AG04450 (cell line): ENCODE results near the gene CREB5. TPM values are rescaled to one million over a fixed set of nuclear protein-coding genes. Genes with fewer than 3 reads are reported as not detected.
"Not testable (repeated sequence)": the region's sequence is repeated elsewhere in the genome, so short reads cannot be mapped to it uniquely, and the experiment has no call there.

ENCODE experiments used
- CTCF ChIA-PET: fragments of 300-600, 350-600 bp; formaldehyde crosslinking; extraction: SDS; loops from one replicate; lab custom pipeline; 2022; ENCODE audit warnings: antibody characterized with exemption, inconsistent platforms; lab: Charles Lee
- POLR2A ChIA-PET: fragments of 350-600 bp; formaldehyde crosslinking; extraction: SDS; loops from one replicate; lab custom pipeline; 2021; ENCODE audit warnings: antibody characterized with exemption, inconsistent platforms; lab: Yijun Ruan, JAX
- DNase-seq: peaks from one replicate; pipeline ENCODE4 v3.0.0-alpha.2; 2011; ENCODE audit warnings: low read depth, low spot score
- H3K27ac ChIP-seq: one replicate; pipeline ENCODE4 v1.5.1; 2012; ENCODE audit warnings: low read depth, low read length, control low read depth
- H3K27me3 ChIP-seq: one replicate; pipeline ENCODE4 v1.6.0; 2012; ENCODE audit warnings: low read length; ENCODE audit not compliant: control insufficient read depth, insufficient read depth
- H3K4me3 ChIP-seq: 2 replicates; pipeline ENCODE4 v1.5.1; 2011; ENCODE audit warnings: mild to moderate bottlenecking, low read depth, low read length, control low read depth
- H3K9me3 ChIP-seq: 2 replicates; pipeline ENCODE4 v1.5.1; 2012; ENCODE audit warnings: low read length; ENCODE audit not compliant: control insufficient read depth, insufficient read depth
- polyA plus RNA-seq: library from polyadenylated mRNA; depleted of rRNA; stranded (reverse); fragments of >200 nt; gene quantifications from 2 replicates; pipeline ENCODE4 v1.2.3, GENCODE V29; 2011
- TF ChIP-seq, protein P1 (sequence below): IDR thresholded peaks from 2 replicates; pipeline ENCODE4 v1.5.1; 2011; ENCODE audit warnings: low read depth, low read length, control low read depth, inconsistent platforms

The CREB5 gene
- polyA plus RNA-seq, 1 experiment: 22.1 TPM

DNA sequence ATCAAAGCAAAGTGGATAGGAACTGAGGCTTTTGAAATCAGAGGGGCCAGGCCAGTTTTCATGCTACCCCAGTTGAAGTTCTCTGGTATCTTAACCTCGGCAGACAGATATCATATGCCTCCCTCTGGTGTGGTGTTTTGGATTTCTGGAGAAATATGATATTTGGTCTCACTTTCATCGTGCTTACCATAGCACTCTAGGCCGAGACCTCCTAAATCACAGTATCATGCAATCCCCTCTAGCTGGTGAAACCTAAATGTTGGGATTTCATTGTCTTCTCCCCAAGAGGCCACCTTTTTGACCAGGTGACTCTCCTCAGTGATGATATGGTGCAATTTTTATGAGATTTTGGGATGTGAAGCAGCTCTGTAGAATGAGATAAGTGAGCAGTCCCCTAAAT, 183.5 kb downstream of the CREB5 start:
- TF ChIP-seq, protein P1, sequence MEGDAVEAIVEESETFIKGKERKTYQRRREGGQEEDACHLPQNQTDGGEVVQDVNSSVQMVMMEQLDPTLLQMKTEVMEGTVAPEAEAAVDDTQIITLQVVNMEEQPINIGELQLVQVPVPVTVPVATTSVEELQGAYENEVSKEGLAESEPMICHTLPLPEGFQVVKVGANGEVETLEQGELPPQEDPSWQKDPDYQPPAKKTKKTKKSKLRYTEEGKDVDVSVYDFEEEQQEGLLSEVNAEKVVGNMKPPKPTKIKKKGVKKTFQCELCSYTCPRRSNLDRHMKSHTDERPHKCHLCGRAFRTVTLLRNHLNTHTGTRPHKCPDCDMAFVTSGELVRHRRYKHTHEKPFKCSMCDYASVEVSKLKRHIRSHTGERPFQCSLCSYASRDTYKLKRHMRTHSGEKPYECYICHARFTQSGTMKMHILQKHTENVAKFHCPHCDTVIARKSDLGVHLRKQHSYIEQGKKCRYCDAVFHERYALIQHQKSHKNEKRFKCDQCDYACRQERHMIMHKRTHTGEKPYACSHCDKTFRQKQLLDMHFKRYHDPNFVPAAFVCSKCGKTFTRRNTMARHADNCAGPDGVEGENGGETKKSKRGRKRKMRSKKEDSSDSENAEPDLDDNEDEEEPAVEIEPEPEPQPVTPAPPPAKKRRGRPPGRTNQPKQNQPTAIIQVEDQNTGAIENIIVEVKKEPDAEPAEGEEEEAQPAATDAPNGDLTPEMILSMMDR: no peak
- H3K27ac ChIP-seq: no peak overlapping the region
- DNase-seq: no peak
- no peaks in the 10 kb centered on the region for H3K9me3 ChIP-seq
- H3K27me3 ChIP-seq: no peaks in the 10 kb centered on the region
- CTCF ChIA-PET: no interaction called here
- no peak overlapping the region for H3K4me3 ChIP-seq
- POLR2A ChIA-PET: no interaction called here

DNA sequence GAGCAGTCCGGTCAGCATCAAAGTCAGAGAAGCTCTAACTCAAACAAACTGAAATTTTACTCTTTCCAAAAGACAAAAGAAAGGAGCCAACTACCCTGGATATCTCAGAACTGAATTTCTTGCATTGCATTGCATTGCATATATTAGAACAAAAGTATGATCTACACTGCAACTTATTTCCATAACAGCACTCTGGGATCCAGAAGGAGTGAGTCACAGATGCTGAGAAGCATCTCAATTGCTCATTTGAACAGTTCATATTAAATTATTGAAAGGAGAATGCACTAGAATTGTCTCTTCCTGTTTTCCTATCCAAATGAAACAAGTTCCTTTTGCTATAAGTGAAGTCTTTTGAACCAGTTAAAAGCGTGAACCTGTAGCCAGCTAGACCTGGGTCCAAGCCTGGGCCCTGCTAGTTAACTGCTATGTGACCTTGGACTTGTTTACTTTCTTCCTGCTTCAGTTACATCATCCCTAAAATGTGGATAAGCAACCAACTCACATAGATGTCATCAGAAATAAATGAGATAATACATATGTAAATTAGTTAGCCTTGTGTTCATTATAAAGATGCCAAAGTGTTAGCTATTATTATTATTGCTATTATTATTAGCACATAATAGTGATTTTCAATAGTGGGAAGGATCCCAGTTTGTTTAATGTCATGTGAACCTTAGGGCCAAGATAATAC, 184.1 kb downstream of the CREB5 start:
- no peak overlapping the region for H3K4me3 ChIP-seq

DNA sequence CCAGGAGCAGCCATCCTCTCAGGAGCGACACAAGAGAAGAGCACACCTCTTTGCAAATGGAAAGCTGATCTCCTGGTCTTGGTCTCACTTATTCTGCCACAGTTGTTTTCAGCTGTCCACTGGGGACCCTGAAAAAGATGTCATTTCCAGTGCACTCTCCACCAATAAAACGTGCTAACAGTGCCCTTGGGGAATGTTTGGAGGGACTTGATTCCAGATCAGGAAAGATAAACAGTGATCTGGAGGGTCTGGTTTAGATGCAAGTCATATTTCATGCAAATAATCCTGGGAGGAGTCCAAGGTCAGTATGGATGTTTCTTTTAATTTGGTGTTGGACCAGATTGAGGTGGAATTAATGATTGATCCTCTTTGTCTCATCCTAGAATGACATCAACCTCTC, 185.0 kb downstream of the CREB5 start:
- H3K27ac ChIP-seq: no peak overlapping the region
- no peak for DNase-seq
- H3K27me3 ChIP-seq: no peaks in the 10 kb centered on the region
- no peak overlapping the region for H3K4me3 ChIP-seq
- CTCF ChIA-PET: no interaction called here
- TF ChIP-seq, protein P1: no peak
- no peaks in the 10 kb centered on the region for H3K9me3 ChIP-seq
- POLR2A ChIA-PET: no interaction called here

More for the DNA sequence above, 184.1 kb downstream of the CREB5 start:
- no peaks in the 10 kb centered on the region for H3K9me3 ChIP-seq
- no peaks in the 10 kb centered on the region for H3K27me3 ChIP-seq
- DNase-seq: no peak
- POLR2A ChIA-PET: no interaction called here
- CTCF ChIA-PET: no interaction called here
- H3K27ac ChIP-seq: no peak overlapping the region
- TF ChIP-seq, protein P1: no peak

DNA sequence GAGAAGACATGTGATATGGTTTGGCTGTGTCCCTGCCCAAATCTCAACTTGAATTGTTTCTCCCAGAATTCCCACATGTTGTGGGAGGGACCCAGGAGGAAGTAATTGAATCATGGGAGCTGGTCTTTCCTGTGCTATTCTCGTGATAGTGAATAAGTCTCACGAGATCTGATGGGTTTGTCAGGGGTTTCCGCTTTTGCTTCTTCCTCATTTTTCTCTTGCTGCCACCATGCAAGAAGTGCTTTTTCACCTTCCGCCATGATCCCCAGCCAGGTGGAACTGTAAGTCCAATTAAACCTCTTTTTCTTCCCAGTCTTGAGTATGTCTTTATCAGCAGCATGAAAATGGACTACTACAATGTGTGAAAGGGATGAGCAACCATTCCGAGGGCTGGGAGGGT, 185.7 kb downstream of the CREB5 start:
- H3K4me3 ChIP-seq, CTCF ChIA-PET, POLR2A ChIA-PET, H3K27ac ChIP-seq, H3K27me3 ChIP-seq, DNase-seq, H3K9me3 ChIP-seq: not testable (repeated sequence)

DNA sequence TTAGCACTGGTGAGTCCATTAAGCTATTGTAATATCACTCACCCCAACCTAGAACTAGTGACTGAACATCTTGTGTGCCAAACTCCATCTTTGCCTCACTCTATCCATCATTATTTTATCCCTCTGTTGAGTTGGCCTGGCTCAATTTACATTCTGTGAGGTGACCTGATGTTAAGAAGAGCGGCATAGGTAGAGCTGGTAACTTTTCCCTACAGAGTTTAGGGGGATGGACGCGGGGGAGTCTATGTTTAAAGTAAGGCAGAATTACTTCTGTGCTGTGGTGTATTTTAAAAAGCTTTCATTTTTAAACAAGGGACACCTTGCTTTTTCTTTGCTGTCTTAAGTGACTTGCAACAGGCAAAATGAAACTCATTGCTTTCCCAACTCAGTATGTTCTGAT, 186.3 kb downstream of the CREB5 start:
- TF ChIP-seq, protein P1: no peak
- no peak for DNase-seq
- ChIA-PET CTCF (no interaction called here), POLR2A (no interaction called here)
- no peaks in the 10 kb centered on the region for H3K27me3 ChIP-seq
- H3K9me3 ChIP-seq: no peaks in the 10 kb centered on the region
- no peak overlapping the region for H3K4me3 ChIP-seq
- no peak overlapping the region for H3K27ac ChIP-seq
